K562 (cell line): ENCODE data around the gene POLR2C. TPM values are rescaled to one million over a fixed set of nuclear protein-coding genes. Genes with fewer than 3 reads are reported as not detected.

Experiments
- ATAC-seq: fragments of 200-7000 bp; cut with Tn5 transposase; 3 replicates; pipeline ENCODE4 v1.9.1; 2020; ENCODE audit warnings: moderate library complexity
- BruUV-seq: library from RNA; stranded (reverse); fragments of 400-500 nt; replicated peaks from 2 replicates; lab custom pipeline; 2021; lab: Mats Ljungman, UMichigan
- CTCF ChIA-PET: fragments of 300-600 bp; formaldehyde crosslinking; extraction: SDS; loops from one replicate; lab custom pipeline; 2021; ENCODE audit warnings: low intra/inter-chr PET ratio; lab: Yijun Ruan, JAX
- POLR2A ChIA-PET: fragments of 300-600, 350-650 bp; sonication (Branson Sonifier 250); formaldehyde crosslinking; extraction: SDS; loops from one replicate; lab custom pipeline; 2021; ENCODE audit warnings: antibody characterized with exemption, inconsistent platforms; lab: Yijun Ruan, JAX
- DNase-seq, 4 experiments: peaks; one replicate each; pipeline versions ENCODE4 v3.0.0 to v3.0.0-alpha.2; 2011 to 2018; ENCODE audit warnings: low spot score in 3 of 4, mixed read lengths in 3 of 4; ENCODE audit errors: extremely low read depth in 1 of 4
- FAIRE-seq: peaks from 2 replicates; lab custom pipeline; 2011; peaks lifted over from hg19 to GRCh38; lab: Jason Lieb, UNC
- H2AFZ ChIP-seq: 2 replicates; pipeline ENCODE4 v1.6.0; 2011; ENCODE audit warnings: low read depth, low read length, control low read depth, inconsistent platforms
- H3K27ac ChIP-seq: fragments of 200-600 bp; 3 replicates; pipeline ENCODE4 v1.8.0; 2011; ENCODE audit warnings: low read depth, mild to moderate bottlenecking, control low read depth, inconsistent platforms, low read length, moderate library complexity, mixed read lengths; ENCODE audit errors: extremely low read depth
- H3K27me3 ChIP-seq, 2 experiments: fragments of 300-600 bp in 1 of 2; 2 replicates in 1 of 2; 3 replicates in 1 of 2; pipeline versions ENCODE4 v1.6.0 to v1.8.0; 2011; ENCODE audit warnings: inconsistent platforms in 2 of 2, low read length in 2 of 2, mild to moderate bottlenecking in 1 of 2, mixed read lengths in 1 of 2, moderate library complexity in 1 of 2; ENCODE audit not compliant: control insufficient read depth in 2 of 2, insufficient read depth in 2 of 2
- H3K36me3 ChIP-seq: fragments of 300-600 bp; 3 replicates; pipeline ENCODE4 v1.8.0; 2011; ENCODE audit warnings: mild to moderate bottlenecking, low read length, inconsistent platforms; ENCODE audit not compliant: control insufficient read depth, insufficient read depth
- H3K4me1 ChIP-seq, 2 experiments: fragments of 200-600 bp in 1 of 2; replicated peaks in 1 of 2; 2 replicates in 1 of 2; 3 replicates in 1 of 2; pipeline versions ENCODE4 v1.5.1 to v1.8.0; 2011; ENCODE audit warnings: inconsistent platforms in 2 of 2, low read length in 2 of 2, mild to moderate bottlenecking in 1 of 2, mixed read lengths in 1 of 2, moderate library complexity in 1 of 2; ENCODE audit not compliant: control insufficient read depth in 2 of 2, insufficient read depth in 2 of 2
- H3K4me2 ChIP-seq: 2 replicates; pipeline ENCODE4 v1.6.1; 2011; ENCODE audit warnings: low read length, control low read depth, inconsistent platforms, mixed read lengths; ENCODE audit not compliant: insufficient read depth
- H3K4me3 ChIP-seq: fragments of 200-600 bp; sonication (generic), shearing (Covaris generic); 2 replicates; pipeline ENCODE4 v1.5.1; 2016; ENCODE audit warnings: control low read depth, inconsistent platforms
- H3K79me2 ChIP-seq: fragments of 200-600 bp; 3 replicates; pipeline ENCODE4 v1.8.0; 2011; ENCODE audit warnings: low read length, inconsistent platforms; ENCODE audit not compliant: control insufficient read depth, insufficient read depth
- H3K9ac ChIP-seq, 2 experiments: 2 replicates each; pipeline versions ENCODE4 v1.6.0 to v1.6.1; 2011; ENCODE audit warnings: low read depth in 2 of 2, low read length in 2 of 2, control low read depth in 1 of 2, inconsistent platforms in 1 of 2, mild to moderate bottlenecking in 1 of 2, mixed read lengths in 1 of 2; ENCODE audit not compliant: insufficient read depth in 1 of 2
- H3K9me1 ChIP-seq: one replicate; pipeline ENCODE4 v1.6.0; 2011; ENCODE audit warnings: inconsistent platforms, mild to moderate bottlenecking, low read length, moderate library complexity; ENCODE audit not compliant: control insufficient read depth, insufficient read depth
- H3K9me3 ChIP-seq: replicated peaks from 2 replicates; pipeline ENCODE4 v1.5.1; 2011; ENCODE audit warnings: low read depth, low read length, inconsistent platforms; ENCODE audit not compliant: control insufficient read depth, insufficient read depth
- H4K20me1 ChIP-seq: replicated peaks from 2 replicates; pipeline ENCODE4 v1.6.1; 2011; ENCODE audit warnings: low read length, inconsistent platforms, mixed read lengths; ENCODE audit not compliant: control insufficient read depth, insufficient read depth
- HMGN3 ChIP-seq: IDR thresholded peaks from 2 replicates; pipeline ENCODE4 v1.6.1; 2011; ENCODE audit warnings: borderline replicate concordance, low read depth, mild to moderate bottlenecking, mixed read lengths, low read length; ENCODE audit not compliant: insufficient read length; ENCODE audit errors: extremely low read depth
- NCOA2 ChIP-seq, 2 experiments: fragments of 450-650 bp; IDR thresholded peaks; 2 replicates each; pipeline ENCODE4 v1.6.1; 2018; ENCODE audit warnings: mild to moderate bottlenecking in 2 of 2, moderate library complexity in 1 of 2; ENCODE audit not compliant: partially characterized antibody in 2 of 2
- PTBP1 ChIP-seq: fragments of 200-400 bp; formaldehyde crosslinking; IDR thresholded peaks from 2 replicates; pipeline ENCODE4 v1.6.1; 2017; ENCODE audit warnings: low read depth, low read length
- ZBTB8A ChIP-seq: fragments of 450-650 bp; IDR thresholded peaks from 2 replicates; pipeline ENCODE4 v1.6.1; 2018; ENCODE audit warnings: mild to moderate bottlenecking, moderate library complexity; ENCODE audit not compliant: partially characterized antibody
- ZNF239 ChIP-seq: fragments of 250-450 bp; sonication (Bioruptor Pico); IDR thresholded peaks from 2 replicates; pipeline ENCODE4 v1.4.0; 2020; ENCODE audit warnings: mild to moderate bottlenecking
- ZNF436 ChIP-seq: fragments of 250-450, 450-650 bp; sonication (Bioruptor Pico); formaldehyde crosslinking; IDR thresholded peaks from 2 replicates; pipeline ENCODE4 v1.7.0; 2020; ENCODE audit warnings: mild to moderate bottlenecking
- WGBS: fragments of 100-300 bp; shearing (Covaris generic); methylation state at CpG from one replicate; pipeline ENCODE4 v1.1.6; 2016; ENCODE audit warnings: low coverage, mixed read lengths; ENCODE audit not compliant: insufficient coverage; ENCODE audit errors: missing lambda C conversion rate; 5-methylcytosine and 5-hydroxymethylcytosine counted together
- in situ Hi-C: fragments of 300-500 bp; cut with MboI; formaldehyde crosslinking; loops from 4 replicates; pipeline ENCODE4 v1.15.0; 2018; ENCODE audit warnings: inconsistent platforms, mixed read lengths
- intact Hi-C: fragments of 100-400 bp; cut with micrococcal nuclease; formaldehyde crosslinking; loops from 2 replicates; pipeline ENCODE4 v1.14.2; 2022
- polyA plus RNA-seq, 8 experiments: library from polyadenylated mRNA; depleted of rRNA in 4 of 8; stranded (reverse) in 5 of 8; unstranded in 3 of 8; fragments of >200 nt; fragmentation: Nextera tagmentation in 2 of 8; fragmentation: Illumina TruSeq in 1 of 8; extraction: Ambion mirVana in 2 of 8; extraction: Trizol in 1 of 8; gene quantifications; 2 replicates each; pipeline versions ENCODE4 v1.2.1 to v1.2.3, GENCODE V29; 2011 to 2014; ENCODE audit warnings: inconsistent platforms in 1 of 8, missing spikeins in 1 of 8
- total RNA-seq, 7 experiments: library from RNA; depleted of rRNA in 6 of 7; stranded (reverse); fragments of >200 nt in 6 of 7; fragmentation: Illumina TruSeq in 2 of 7; extraction: Trizol in 2 of 7; gene quantifications; 2 replicates each; pipeline versions ENCODE4 v1.2.1 to v1.2.3, GENCODE V29; 2011 to 2021; ENCODE audit warnings: low replicate concordance in 1 of 7
- TF ChIP-seq, protein P1 (sequence below): sonication (generic); formaldehyde crosslinking; IDR thresholded peaks from 2 replicates; pipeline ENCODE4 v1.8.1; 2023; ENCODE audit warnings: mild to moderate bottlenecking, missing genetic modification reagents

POLR2C gene
- total and polyA plus RNA-seq, 9 of the 15 experiments (the other 6 are each of a cell fraction or from before 2014, with no cell fraction given): 70.3 to 163 (median 92.3) TPM

DNA sequence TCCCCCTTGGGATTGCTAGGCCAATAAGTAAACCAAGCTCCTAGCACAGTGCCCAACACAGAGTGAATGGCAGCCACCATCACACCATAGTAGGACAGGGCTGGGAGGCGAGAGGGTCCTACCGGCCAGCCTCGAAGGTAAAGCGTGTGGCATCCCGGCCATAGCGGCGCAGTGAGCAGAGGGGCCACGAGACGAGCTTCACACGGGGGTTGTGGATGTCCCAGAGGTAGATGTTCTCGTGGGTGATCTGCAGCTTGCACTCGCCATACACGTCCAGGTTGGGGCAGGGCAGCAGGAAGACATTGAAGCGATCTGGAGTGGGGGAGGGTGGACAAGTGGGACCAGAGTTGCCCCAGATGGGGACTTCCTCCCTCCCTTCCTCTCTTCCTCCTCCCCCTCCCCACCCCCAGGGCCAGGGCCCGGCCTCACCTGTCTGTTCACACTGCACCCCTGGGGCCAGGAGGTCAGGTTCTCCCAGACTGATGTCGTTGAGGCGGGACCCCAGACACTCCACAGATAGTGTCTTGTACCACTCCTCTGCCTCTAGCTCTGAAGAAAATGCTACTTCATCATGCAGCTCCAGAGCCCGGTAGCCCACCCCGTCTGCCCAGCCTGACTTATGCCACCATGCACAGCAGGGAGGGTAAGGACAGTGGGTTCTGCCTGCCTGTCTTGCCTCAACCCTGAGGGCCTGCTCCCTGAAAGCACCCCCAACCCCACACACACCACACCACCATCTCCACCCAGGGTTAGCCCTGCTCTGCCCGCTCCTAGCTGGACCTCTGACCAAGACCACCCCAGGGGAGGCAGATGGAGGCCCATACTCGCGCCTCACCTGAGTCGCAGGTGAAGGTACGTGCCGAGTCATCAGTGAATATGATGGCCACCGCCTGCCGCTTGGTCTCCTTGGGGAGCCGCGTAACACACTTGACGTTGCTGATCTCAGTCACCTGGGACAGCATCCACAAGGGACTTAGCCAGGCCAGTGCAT lies 12.5 kb downstream of the POLR2C start:
- TF ChIP-seq HMGN3: peak; percentile 11
- no peak for TF ChIP-seq PTBP1
- TF ChIP-seq, protein P1, sequence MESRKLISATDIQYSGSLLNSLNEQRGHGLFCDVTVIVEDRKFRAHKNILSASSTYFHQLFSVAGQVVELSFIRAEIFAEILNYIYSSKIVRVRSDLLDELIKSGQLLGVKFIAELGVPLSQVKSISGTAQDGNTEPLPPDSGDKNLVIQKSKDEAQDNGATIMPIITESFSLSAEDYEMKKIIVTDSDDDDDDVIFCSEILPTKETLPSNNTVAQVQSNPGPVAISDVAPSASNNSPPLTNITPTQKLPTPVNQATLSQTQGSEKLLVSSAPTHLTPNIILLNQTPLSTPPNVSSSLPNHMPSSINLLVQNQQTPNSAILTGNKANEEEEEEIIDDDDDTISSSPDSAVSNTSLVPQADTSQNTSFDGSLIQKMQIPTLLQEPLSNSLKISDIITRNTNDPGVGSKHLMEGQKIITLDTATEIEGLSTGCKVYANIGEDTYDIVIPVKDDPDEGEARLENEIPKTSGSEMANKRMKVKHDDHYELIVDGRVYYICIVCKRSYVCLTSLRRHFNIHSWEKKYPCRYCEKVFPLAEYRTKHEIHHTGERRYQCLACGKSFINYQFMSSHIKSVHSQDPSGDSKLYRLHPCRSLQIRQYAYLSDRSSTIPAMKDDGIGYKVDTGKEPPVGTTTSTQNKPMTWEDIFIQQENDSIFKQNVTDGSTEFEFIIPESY (CRISPR knock-in tag): peak; percentile 68; the same call in 1 of the 2 replicates
- no peak for TF ChIP-seq ZBTB8A
- TF ChIP-seq ZNF436 (CRISPR knock-in tag): no peak
- no peak for TF ChIP-seq NCOA2 (IDR thresholded peaks at IDR 0.05; ENCODE audit: partially characterized antibody in 2 of 2)
- TF ChIP-seq ZNF239 (CRISPR knock-in tag): no peak
- 73% methylated on average over 23 of the region's 30 CpGs for WGBS
- in situ Hi-C loops: loop anchor here (5.0 kb wide), 1 partner anchor 42 kb away; no protein-coding TSS in a partner anchor
- Histone ChIP-seq H4K20me1 (0 out of 2 replicates have a peak, but pooled peaks cover 4% of the 10 kb centered on the region), H3K79me2 (no peaks in the 10 kb centered on the region), H3K4me3 (no peak overlapping the region), H3K27me3 (no peaks in the 10 kb centered on the region), H3K9ac (no peak overlapping the region), H3K4me2 (no peak overlapping the region), H3K9me1 (no peaks in the 10 kb centered on the region), H3K9me3 (no peaks in the 10 kb centered on the region), H2AFZ (no peak overlapping the region), H3K27ac (no peak overlapping the region), H3K4me1 (peaks cover 16 to 38% of the 10 kb centered on the region in 2 experiments), H3K36me3 (peaks cover 40% of the 10 kb centered on the region)
- no peak for FAIRE-seq
- no TSS peak for BruUV-seq
- CTCF ChIA-PET: interaction anchor here (0.6 to 2.0 kb wide), 2 partner anchors 45 to 142 kb away, joined by 4 to 21 read pairs; no protein-coding TSS in a partner anchor
- POLR2A ChIA-PET: interaction anchor here (0.9 to 2.7 kb wide), 3 partner anchors 10 to 180 kb away, joined by 3 to 14 read pairs (median 3); partner anchors contain the start of gene POLR2C
- no peak for ATAC-seq
- DNase-seq: no peak
- intact Hi-C loops: no loop called here
